PFSK-1 (cell line): Measurements from ENCODE around the gene PPOX.

Experiments used
- POLR2AphosphoS5 ChIP-seq: IDR thresholded peaks from 2 replicates; pipeline ENCODE4 v1.6.1; 2012; ENCODE audit warnings: low read depth, mild to moderate bottlenecking, control low read depth, low read length, moderate library complexity
- SIN3A ChIP-seq: IDR thresholded peaks from 2 replicates; pipeline ENCODE4 v1.6.1; 2012; ENCODE audit warnings: mild to moderate bottlenecking, low read length, moderate library complexity, borderline replicate concordance; ENCODE audit not compliant: insufficient read depth
- TAF1 ChIP-seq: IDR thresholded peaks from 2 replicates; pipeline ENCODE4 v1.6.1; 2012; ENCODE audit warnings: low read length, control low read depth, borderline replicate concordance; ENCODE audit not compliant: insufficient read depth

- TF ChIP-seq SIN3A (no peak), POLR2AphosphoS5 (no peak), TAF1 (no peak)
These were observed 6.3 kb upstream of the PPOX start for GRCh38 chr1:161159913-161160243.
